K562 (cell line): ENCODE measurements around the gene LASP1. TPM values are rescaled to one million over a fixed set of nuclear protein-coding genes. Genes with fewer than 3 reads are reported as not detected.

Source experiments
- ATF4 ChIP-seq: fragments of 450-650 bp; formaldehyde crosslinking; IDR thresholded peaks from 2 replicates; pipeline ENCODE4 v1.4.0; 2022; ENCODE audit warnings: mild to moderate bottlenecking, moderate library complexity
- C11orf30 ChIP-seq: fragments of 450-650 bp; IDR thresholded peaks from 2 replicates; pipeline ENCODE4 v1.6.1; 2016; ENCODE audit warnings: low read depth, mild to moderate bottlenecking
- CSDE1 ChIP-seq, 2 experiments: fragments of 450-650 bp; IDR thresholded peaks; 2 replicates each; pipeline ENCODE4 v1.6.1; 2016; ENCODE audit warnings: mild to moderate bottlenecking in 1 of 2
- DACH1 ChIP-seq: fragments of 450-650 bp; IDR thresholded peaks from 2 replicates; pipeline ENCODE4 v1.6.1; 2018; ENCODE audit not compliant: partially characterized antibody
- E2F1 ChIP-seq: sonication (generic); formaldehyde crosslinking; IDR thresholded peaks from 2 replicates; pipeline ENCODE4 v1.8.1; 2023; ENCODE audit warnings: mild to moderate bottlenecking, missing genetic modification reagents, moderate library complexity
- GABPB1 ChIP-seq: sonication (generic); formaldehyde crosslinking; IDR thresholded peaks from 2 replicates; pipeline ENCODE4 v1.8.0; 2022; ENCODE audit warnings: mild to moderate bottlenecking, missing genetic modification reagents
- GTF2A2 ChIP-seq: IDR thresholded peaks from 2 replicates; pipeline ENCODE4 v1.6.1; 2016; ENCODE audit warnings: mild to moderate bottlenecking, missing genetic modification characterization, missing compliant biosample characterization
- HDAC2 ChIP-seq: fragments of 450-650 bp; IDR thresholded peaks from 2 replicates; pipeline ENCODE4 v1.6.1; 2016; ENCODE audit warnings: mild to moderate bottlenecking
- HLTF ChIP-seq: fragments of 450-650 bp; IDR thresholded peaks from 2 replicates; pipeline ENCODE4 v1.6.1; 2016
- IRF9 ChIP-seq: fragments of 450-650 bp; IDR thresholded peaks from 2 replicates; pipeline ENCODE4 v1.6.1; 2016; ENCODE audit warnings: missing biosample characterization, missing genetic modification characterization
- KDM2B ChIP-seq: fragments of 250-450 bp; sonication (Bioruptor Pico); IDR thresholded peaks from 2 replicates; pipeline ENCODE4 v1.8.0; 2021; ENCODE audit warnings: mild to moderate bottlenecking, moderate library complexity
- MAFK ChIP-seq: IDR thresholded peaks from 2 replicates; pipeline ENCODE4 v1.6.1; 2011; ENCODE audit warnings: low read length, improper control_type of control experiment
- MAZ ChIP-seq, 2 experiments: fragments of 450-650 bp in 1 of 2; sonication (generic) in 1 of 2; formaldehyde crosslinking; IDR thresholded peaks in 1 of 2; conservative IDR thresholded peaks in 1 of 2; 2 replicates each; pipeline versions ENCODE4 v1.4.0 to v1.5.0; 2020; ENCODE audit warnings: mild to moderate bottlenecking in 1 of 2, missing genetic modification reagents in 1 of 2
- MEF2A ChIP-seq: IDR thresholded peaks from 2 replicates; pipeline ENCODE4 v1.6.1; 2011; ENCODE audit warnings: low read depth, mild to moderate bottlenecking, low read length, moderate library complexity; ENCODE audit not compliant: control insufficient read depth
- RBM17 ChIP-seq: fragments of 200-400 bp; formaldehyde crosslinking; IDR thresholded peaks from 2 replicates; pipeline ENCODE4 v1.6.1; 2017; ENCODE audit warnings: low read depth, mild to moderate bottlenecking, low read length, borderline replicate concordance
- SAFB ChIP-seq: fragments of 200-400 bp; formaldehyde crosslinking; IDR thresholded peaks from 2 replicates; pipeline ENCODE4 v1.6.1; 2017; ENCODE audit warnings: low read depth, low read length, borderline replicate concordance
- SNIP1 ChIP-seq: fragments of 450-650 bp; IDR thresholded peaks from 2 replicates; pipeline ENCODE4 v1.7.1; 2017; ENCODE audit warnings: low read depth, mild to moderate bottlenecking
- TCFL5 ChIP-seq: fragments of 250-450 bp; sonication (Bioruptor Pico); conservative IDR thresholded peaks from 2 replicates; pipeline ENCODE4 v1.6.1; 2021; ENCODE audit warnings: mild to moderate bottlenecking, moderate library complexity, matching md5 sums
- ZNF3 ChIP-seq: fragments of 250-450 bp; sonication (Bioruptor Pico); IDR thresholded peaks from 2 replicates; pipeline ENCODE4 v1.5.0; 2021; ENCODE audit warnings: mild to moderate bottlenecking, moderate library complexity
- ZNF583 ChIP-seq: fragments of 250-450 bp; sonication (Bioruptor Pico); IDR thresholded peaks from 2 replicates; pipeline ENCODE4 v1.4.0; 2020
- polyA plus RNA-seq, 8 experiments: library from polyadenylated mRNA; depleted of rRNA in 4 of 8; stranded (reverse) in 5 of 8; unstranded in 3 of 8; fragments of >200 nt; fragmentation: Nextera tagmentation in 2 of 8; fragmentation: Illumina TruSeq in 1 of 8; extraction: Ambion mirVana in 2 of 8; extraction: Trizol in 1 of 8; gene quantifications; 2 replicates each; pipeline versions ENCODE4 v1.2.1 to v1.2.3, GENCODE V29; 2011 to 2014; ENCODE audit warnings: inconsistent platforms in 1 of 8, missing spikeins in 1 of 8
- total RNA-seq, 7 experiments: library from RNA; depleted of rRNA in 6 of 7; stranded (reverse); fragments of >200 nt in 6 of 7; fragmentation: Illumina TruSeq in 2 of 7; extraction: Trizol in 2 of 7; gene quantifications; 2 replicates each; pipeline versions ENCODE4 v1.2.1 to v1.2.3, GENCODE V29; 2011 to 2021; ENCODE audit warnings: low replicate concordance in 1 of 7
- TF ChIP-seq, protein P1 (sequence below): fragments of 200-800 bp; sonication (Bioruptor generic); IDR thresholded peaks from 2 replicates; pipeline ENCODE4 v1.6.1; 2017; ENCODE audit warnings: missing genetic modification characterization, missing compliant biosample characterization
- TF ChIP-seq, protein P2 (sequence below): fragments of 450-650 bp; IDR thresholded peaks from 2 replicates; pipeline ENCODE4 v1.6.1; 2014; ENCODE audit warnings: low read depth, mild to moderate bottlenecking, moderate library complexity, borderline replicate concordance

LASP1 gene
- total and polyA plus RNA-seq, 9 of the 15 experiments (the other 6 are each of a cell fraction or from before 2014, with no cell fraction given) = 23.0 to 125 (median 55.3) TPM

DNA sequence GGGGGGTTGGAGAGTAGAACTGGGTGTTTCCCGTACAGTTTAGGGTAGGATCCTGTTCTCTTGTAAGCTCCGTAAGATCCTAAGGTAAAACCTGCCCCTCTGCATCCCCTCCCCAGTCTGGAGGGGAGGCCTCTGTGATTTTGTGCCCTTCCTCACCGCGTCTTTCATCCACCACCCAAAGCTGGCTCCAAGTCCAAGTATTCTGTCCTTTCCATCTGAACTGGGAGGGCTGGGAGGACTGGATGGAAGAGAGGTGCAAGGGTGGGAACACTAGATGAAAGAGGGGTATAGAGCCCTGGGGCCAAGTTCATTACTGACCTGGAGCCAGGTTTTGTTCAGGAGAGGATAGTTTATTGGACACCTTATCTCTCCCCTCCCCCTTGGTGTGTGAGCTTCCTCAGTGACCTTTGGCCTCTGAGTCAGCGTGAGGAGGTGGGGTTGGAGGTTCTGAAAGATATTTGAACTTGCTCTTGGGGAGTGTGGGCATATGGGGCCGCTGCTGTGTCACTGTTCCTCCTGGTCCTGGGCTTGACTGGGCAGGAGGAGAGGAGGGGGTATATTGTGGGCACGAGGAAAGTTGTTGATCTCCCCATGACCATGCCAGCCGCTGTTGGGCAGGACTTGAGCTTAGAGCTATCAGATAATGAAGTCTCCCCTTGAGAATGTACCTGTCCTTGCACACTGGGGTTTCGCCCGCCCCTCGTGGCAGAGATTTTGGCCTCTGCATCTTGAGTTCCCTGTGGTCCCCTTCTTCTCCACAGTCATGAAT is 1.6 kb downstream of the LASP1 start (continued):
- TF ChIP-seq, protein P1, sequence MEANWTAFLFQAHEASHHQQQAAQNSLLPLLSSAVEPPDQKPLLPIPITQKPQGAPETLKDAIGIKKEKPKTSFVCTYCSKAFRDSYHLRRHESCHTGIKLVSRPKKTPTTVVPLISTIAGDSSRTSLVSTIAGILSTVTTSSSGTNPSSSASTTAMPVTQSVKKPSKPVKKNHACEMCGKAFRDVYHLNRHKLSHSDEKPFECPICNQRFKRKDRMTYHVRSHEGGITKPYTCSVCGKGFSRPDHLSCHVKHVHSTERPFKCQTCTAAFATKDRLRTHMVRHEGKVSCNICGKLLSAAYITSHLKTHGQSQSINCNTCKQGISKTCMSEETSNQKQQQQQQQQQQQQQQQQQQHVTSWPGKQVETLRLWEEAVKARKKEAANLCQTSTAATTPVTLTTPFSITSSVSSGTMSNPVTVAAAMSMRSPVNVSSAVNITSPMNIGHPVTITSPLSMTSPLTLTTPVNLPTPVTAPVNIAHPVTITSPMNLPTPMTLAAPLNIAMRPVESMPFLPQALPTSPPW (CRISPR knock-in tag) = peak; percentile 74
- TF ChIP-seq C11orf30 = peak; percentile 78
- TF ChIP-seq ZNF583 (CRISPR knock-in tag) = no peak
- TF ChIP-seq MEF2A = no peak
- no peak for TF ChIP-seq GTF2A2
- TF ChIP-seq, protein P2, sequence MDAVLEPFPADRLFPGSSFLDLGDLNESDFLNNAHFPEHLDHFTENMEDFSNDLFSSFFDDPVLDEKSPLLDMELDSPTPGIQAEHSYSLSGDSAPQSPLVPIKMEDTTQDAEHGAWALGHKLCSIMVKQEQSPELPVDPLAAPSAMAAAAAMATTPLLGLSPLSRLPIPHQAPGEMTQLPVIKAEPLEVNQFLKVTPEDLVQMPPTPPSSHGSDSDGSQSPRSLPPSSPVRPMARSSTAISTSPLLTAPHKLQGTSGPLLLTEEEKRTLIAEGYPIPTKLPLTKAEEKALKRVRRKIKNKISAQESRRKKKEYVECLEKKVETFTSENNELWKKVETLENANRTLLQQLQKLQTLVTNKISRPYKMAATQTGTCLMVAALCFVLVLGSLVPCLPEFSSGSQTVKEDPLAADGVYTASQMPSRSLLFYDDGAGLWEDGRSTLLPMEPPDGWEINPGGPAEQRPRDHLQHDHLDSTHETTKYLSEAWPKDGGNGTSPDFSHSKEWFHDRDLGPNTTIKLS = no peak
- TF ChIP-seq SAFB = no peak
- TF ChIP-seq IRF9 (tag) = no peak
- no peak for TF ChIP-seq TCFL5 (CRISPR knock-in tag)
- TF ChIP-seq DACH1 = no peak
- no peak; a peak in 1 of 4 replicates for TF ChIP-seq CSDE1 (IDR thresholded peaks at IDR 0.05)
- TF ChIP-seq MAZ (CRISPR knock-in tag; conservative IDR thresholded peaks at IDR 0.05 in 1 of 2, IDR thresholded peaks at IDR 0.05 in 1 of 2) = peak; percentile 37 to 53
- no peak for TF ChIP-seq E2F1
- no peak for TF ChIP-seq SNIP1
- no peak for TF ChIP-seq GABPB1 (CRISPR knock-in tag)
- peak; percentile 53; the same call in 1 of the 2 replicates for TF ChIP-seq MAFK
- TF ChIP-seq HDAC2 = peak; percentile 57; the same call in 1 of the 2 replicates
- no peak for TF ChIP-seq KDM2B
- no peak for TF ChIP-seq ZNF3
- TF ChIP-seq ATF4 (CRISPR knock-in tag) = no peak
- TF ChIP-seq RBM17 = no peak
- TF ChIP-seq HLTF = no peak; the same call in 1 of the 2 replicates
